Measurements from ENCODE around the gene RNF10.
"Not testable (repeated sequence)": the region's sequence is repeated elsewhere in the genome, so short reads cannot be mapped to it uniquely, and the experiment has no call there.

DNA sequence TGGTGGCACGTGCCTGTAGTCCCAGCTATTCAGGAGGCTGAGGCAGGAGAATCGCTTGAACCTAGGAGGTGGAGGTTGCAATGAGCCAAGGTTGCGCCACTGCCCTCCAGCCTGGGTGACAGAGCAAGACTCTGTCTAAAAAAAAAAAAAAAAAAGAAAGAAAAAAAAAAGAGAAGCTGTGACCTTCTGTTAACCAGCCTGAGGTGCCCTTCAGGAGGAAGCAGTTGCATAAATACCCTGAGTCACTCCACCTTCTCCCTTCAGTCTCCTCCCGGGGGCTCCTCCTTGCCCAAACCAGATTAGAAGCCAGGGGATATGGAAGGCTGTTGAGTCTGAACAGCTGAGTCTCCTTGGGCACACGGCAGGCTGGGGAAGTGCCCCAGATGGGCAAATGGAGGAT lies 68.3 kb downstream of the RNF10 start:
- TF ChIP-seq CTCF (IDR thresholded peaks at IDR 0.05); ZFX (IDR thresholded peaks at IDR 0.05; ENCODE audit: borderline replicate concordance): not testable (repeated sequence)

All from 22Rv1 (cell line).